ACC112 (cell line): ENCODE measurements around the gene RNF44.
A peak's percentile ranks its signal among the peaks of the same experiment; 100 is the strongest.

Experiments used
- H2AFZ ChIP-seq: fragments of 200-600 bp; sonication (generic); one replicate; pipeline ENCODE4 v1.6.0; 2017; ENCODE audit warnings: antibody characterized with exemption, low read length; ENCODE audit not compliant: unreplicated experiment
- H3K27ac ChIP-seq: fragments of 200-600 bp; sonication (generic); 2 replicates; pipeline ENCODE4 v1.5.1; 2014; ENCODE audit warnings: low read depth, mild to moderate bottlenecking, antibody characterized with exemption, low read length, moderate library complexity
- H3K27me3 ChIP-seq: fragments of 200-600 bp; sonication (generic); 2 replicates; pipeline ENCODE4 v1.6.1; 2014; ENCODE audit warnings: mild to moderate bottlenecking, antibody characterized with exemption, low read length, moderate library complexity, mixed read lengths; ENCODE audit not compliant: insufficient read depth
- H3K36me3 ChIP-seq: fragments of 200-600 bp; sonication (generic); 2 replicates; pipeline ENCODE4 v1.6.1; 2016; ENCODE audit warnings: mild to moderate bottlenecking, antibody characterized with exemption, low read length, moderate library complexity, mixed read lengths; ENCODE audit not compliant: insufficient read depth
- H3K4me1 ChIP-seq: fragments of 200-600 bp; sonication (generic); one replicate; pipeline ENCODE4 v1.6.1; 2016; ENCODE audit warnings: low read length, mixed read lengths; ENCODE audit not compliant: insufficient read depth, unreplicated experiment, control insufficient read depth
- H3K4me3 ChIP-seq: fragments of 200-600 bp; sonication (generic); 2 replicates; pipeline ENCODE4 v1.5.1; 2014; ENCODE audit warnings: mild to moderate bottlenecking, low read depth, low read length
- H3K79me2 ChIP-seq: fragments of 200-600 bp; sonication (generic); one replicate; pipeline ENCODE4 v1.6.0; 2016; ENCODE audit warnings: low read length; ENCODE audit not compliant: control insufficient read depth, unreplicated experiment, insufficient read depth

Gene RNF44

DNA sequence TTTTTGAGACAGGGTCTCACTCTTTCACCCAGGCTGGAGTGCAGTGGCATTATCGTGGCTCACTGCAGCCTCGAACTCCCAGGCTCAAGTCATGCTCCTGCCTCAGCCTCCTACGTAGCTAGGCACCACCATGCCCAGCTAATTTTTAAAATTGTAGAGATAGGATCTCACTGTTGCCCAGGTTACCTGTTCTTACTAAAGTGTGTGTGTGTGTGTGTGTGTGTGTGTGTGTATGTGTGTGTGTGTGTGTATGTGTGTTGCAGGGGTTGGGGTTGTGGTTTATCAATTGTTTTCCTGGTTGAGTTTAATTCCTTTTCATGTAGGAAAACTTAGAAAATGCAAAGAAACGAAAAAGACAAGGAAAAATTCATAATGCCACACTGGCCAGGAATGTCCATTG, 21.8 kb downstream of the RNF44 start:
- Histone ChIP-seq H2AFZ (no peak overlapping the region), H3K79me2 (no peaks in the 10 kb centered on the region), H3K27ac (no peak overlapping the region), H3K27me3 (no peaks in the 10 kb centered on the region), H3K4me3 (no peak overlapping the region), H3K36me3 (no peaks in the 10 kb centered on the region), H3K4me1 (no peaks in the 10 kb centered on the region)

GRCh38 chr5:176514244-176514950, 22.8 kb downstream of the RNF44 start:
- H3K27me3 ChIP-seq, result no peaks in the 10 kb centered on the region
- no peak overlapping the region for H3K27ac ChIP-seq
- H3K36me3 ChIP-seq, result peaks cover 3% of the 10 kb centered on the region; the same call in 1 of the 2 replicates
- H2AFZ ChIP-seq, result no peak overlapping the region
- H3K4me3 ChIP-seq, result no peak overlapping the region
- H3K79me2 ChIP-seq, result no peaks in the 10 kb centered on the region
- no peaks in the 10 kb centered on the region for H3K4me1 ChIP-seq

GRCh38 chr5:176513788-176514187, 23.4 kb downstream of the RNF44 start:
- no peaks in the 10 kb centered on the region for H3K4me1 ChIP-seq
- H3K27ac ChIP-seq, result no peak overlapping the region
- H3K36me3 ChIP-seq, result peaks cover 8% of the 10 kb centered on the region; the same call in 1 of the 2 replicates
- H3K79me2 ChIP-seq, result no peaks in the 10 kb centered on the region
- no peak overlapping the region for H2AFZ ChIP-seq
- H3K27me3 ChIP-seq, result no peaks in the 10 kb centered on the region
- H3K4me3 ChIP-seq, result no peak overlapping the region

DNA sequence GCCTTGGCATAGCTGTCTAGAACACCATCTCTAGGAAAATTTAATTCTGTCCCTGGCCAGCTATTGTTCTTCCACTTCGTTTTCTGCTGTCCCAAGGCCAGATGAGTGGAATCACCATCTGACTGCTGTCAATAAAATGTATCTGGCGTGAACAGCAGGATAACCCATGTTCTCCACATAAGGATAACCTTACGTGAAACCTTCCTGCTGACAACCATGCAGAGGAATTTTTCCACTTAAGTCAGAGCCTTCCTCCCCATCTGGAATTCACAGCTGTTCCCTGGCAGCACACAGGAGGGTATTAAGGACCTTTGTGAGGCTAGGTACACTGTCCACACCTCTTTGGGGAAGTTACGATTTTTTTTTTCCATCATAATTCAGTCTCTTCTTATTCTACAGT, 28.6 kb downstream of the RNF44 start:
- no peak overlapping the region for H3K4me3 ChIP-seq
- no peaks in the 10 kb centered on the region for H3K79me2 ChIP-seq
- no peak overlapping the region for H2AFZ ChIP-seq
- H3K36me3 ChIP-seq, result peaks cover 22% of the 10 kb centered on the region
- H3K4me1 ChIP-seq, result no peaks in the 10 kb centered on the region
- H3K27ac ChIP-seq, result no peak overlapping the region
- no peaks in the 10 kb centered on the region for H3K27me3 ChIP-seq

- no peak overlapping the region for H2AFZ ChIP-seq
- no peak overlapping the region for H3K27ac ChIP-seq
- H3K36me3 ChIP-seq, result peaks cover 22% of the 10 kb centered on the region
- H3K4me3 ChIP-seq, result no peak overlapping the region
- H3K4me1 ChIP-seq, result no peaks in the 10 kb centered on the region
- H3K79me2 ChIP-seq, result no peaks in the 10 kb centered on the region
- no peaks in the 10 kb centered on the region for H3K27me3 ChIP-seq
These were observed 29.3 kb downstream of the RNF44 start for GRCh38 chr5:176507911-176508310.

DNA sequence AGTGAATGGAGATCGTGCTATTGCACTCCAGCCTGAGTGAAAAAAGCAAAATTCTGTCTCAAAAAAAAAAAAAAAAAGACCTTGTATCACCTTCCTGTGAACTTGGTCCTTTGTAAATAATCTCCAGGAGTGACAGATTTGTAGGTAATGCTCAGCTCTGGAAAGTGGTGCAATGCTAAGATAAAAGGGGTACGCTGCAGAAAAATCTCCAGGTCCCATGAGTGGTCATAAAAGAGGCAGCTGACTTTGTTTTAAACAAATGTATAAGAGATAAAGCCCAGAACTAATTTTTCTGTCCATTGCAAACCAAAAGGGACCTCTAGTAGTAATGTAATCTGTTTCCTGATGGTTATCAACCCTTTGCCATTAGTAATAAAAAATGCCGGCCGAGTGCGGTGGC, 33.7 kb downstream of the RNF44 start:
- Histone ChIP-seq H3K4me3 (no peak overlapping the region), H3K4me1 (peaks cover 19% of the 10 kb centered on the region), H2AFZ (no peak overlapping the region), H3K27me3 (no peaks in the 10 kb centered on the region), H3K36me3 (peaks cover 37% of the 10 kb centered on the region), H3K79me2 (peaks cover 4% of the 10 kb centered on the region), H3K27ac (no peak overlapping the region)

GRCh38 chr5:176501333-176501732, 35.9 kb downstream of the RNF44 start:
- peaks cover 35% of the 10 kb centered on the region for H3K36me3 ChIP-seq
- no peak overlapping the region for H3K4me3 ChIP-seq
- H3K27ac ChIP-seq, result peak overlapping the region; percentile 50
- no peaks in the 10 kb centered on the region for H3K27me3 ChIP-seq
- no peak overlapping the region for H2AFZ ChIP-seq
- peaks cover 4% of the 10 kb centered on the region for H3K79me2 ChIP-seq
- peaks cover 34% of the 10 kb centered on the region for H3K4me1 ChIP-seq

DNA sequence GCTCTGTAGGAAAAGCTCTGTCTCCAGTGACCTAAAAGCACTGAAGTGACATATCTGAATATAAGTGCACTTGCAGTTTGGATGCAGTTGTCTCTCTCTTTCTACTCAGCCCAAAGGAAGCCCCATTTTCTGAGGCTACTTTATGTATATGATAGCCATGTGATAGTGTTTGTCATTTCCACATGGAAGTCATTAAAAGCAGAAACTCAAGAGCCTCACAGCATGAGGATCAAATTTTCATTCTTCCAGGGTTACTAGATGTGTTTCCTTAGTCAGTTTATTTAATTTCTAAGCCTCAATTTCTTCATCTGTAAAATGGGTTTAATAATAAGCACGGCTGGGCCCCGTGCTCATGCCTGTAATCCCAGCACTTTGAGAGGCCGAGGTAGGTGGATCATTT, 36.7 kb downstream of the RNF44 start:
- Histone ChIP-seq H3K36me3 (peaks cover 34% of the 10 kb centered on the region), H2AFZ (no peak overlapping the region), H3K27ac (peak overlapping the region; percentile 50), H3K4me3 (no peak overlapping the region), H3K4me1 (peaks cover 34% of the 10 kb centered on the region), H3K27me3 (no peaks in the 10 kb centered on the region), H3K79me2 (peaks cover 4% of the 10 kb centered on the region)

- Histone ChIP-seq H3K36me3 (peaks cover 32% of the 10 kb centered on the region), H3K4me3 (no peak overlapping the region), H3K27ac (no peak overlapping the region), H3K79me2 (peaks cover 4% of the 10 kb centered on the region), H3K4me1 (peaks cover 34% of the 10 kb centered on the region), H3K27me3 (no peaks in the 10 kb centered on the region), H2AFZ (no peak overlapping the region)
These were observed 37.9 kb downstream of the RNF44 start for GRCh38 chr5:176499273-176499672.

- H2AFZ ChIP-seq, result no peak overlapping the region
- peaks cover 34% of the 10 kb centered on the region for H3K4me1 ChIP-seq
- H3K79me2 ChIP-seq, result peaks cover 4% of the 10 kb centered on the region
- peaks cover 44% of the 10 kb centered on the region for H3K36me3 ChIP-seq
- H3K4me3 ChIP-seq, result no peak overlapping the region
- H3K27me3 ChIP-seq, result no peaks in the 10 kb centered on the region
- H3K27ac ChIP-seq, result peak overlapping the region; percentile 55
These were observed 39.4 kb downstream of the RNF44 start for GRCh38 chr5:176497852-176498251.

DNA sequence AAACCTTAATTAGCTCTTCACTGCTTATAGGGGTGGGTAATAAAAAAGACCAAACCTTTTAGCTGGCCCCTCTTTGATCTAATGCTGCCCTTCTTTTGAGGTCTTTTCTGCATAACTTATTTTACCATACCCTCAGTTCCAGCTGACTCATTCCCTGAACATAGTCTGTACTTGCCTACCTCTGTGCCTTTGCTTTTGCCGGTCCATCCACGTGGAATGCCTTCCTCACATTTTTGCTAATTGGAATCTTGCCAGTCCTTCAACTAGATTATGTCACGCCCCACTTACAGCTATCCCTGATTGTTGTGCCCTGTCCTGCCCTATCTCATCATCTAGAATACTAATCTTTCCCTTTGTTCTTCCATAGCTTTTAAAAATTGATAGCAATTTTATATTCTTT, 44.8 kb downstream of the RNF44 start:
- Histone ChIP-seq H3K79me2 (no peaks in the 10 kb centered on the region), H3K27me3 (no peaks in the 10 kb centered on the region), H3K4me1 (peaks cover 8% of the 10 kb centered on the region), H2AFZ (no peak overlapping the region), H3K4me3 (no peak overlapping the region), H3K36me3 (peaks cover 48% of the 10 kb centered on the region), H3K27ac (no peak overlapping the region)
